NCI-H2227 (cell line): ENCODE measurements around the gene SEC14L1.
"Not testable (repeated sequence)": the region's sequence is repeated elsewhere in the genome, so short reads cannot be mapped to it uniquely, and the experiment has no call there.

ENCODE experiments used
- DNase-seq: peaks from one replicate; lab custom pipeline; 2025; ENCODE audit not compliant: unreplicated experiment; lab: John Stamatoyannopoulos, UW

SEC14L1 gene

GRCh38 chr17:77231076-77231871 is 90.5 kb downstream of the SEC14L1 start:
- no peak for DNase-seq

- DNase-seq = no peak
Observed at GRCh38 chr17:77233127-77233526, 92.4 kb downstream of the SEC14L1 start.

DNA sequence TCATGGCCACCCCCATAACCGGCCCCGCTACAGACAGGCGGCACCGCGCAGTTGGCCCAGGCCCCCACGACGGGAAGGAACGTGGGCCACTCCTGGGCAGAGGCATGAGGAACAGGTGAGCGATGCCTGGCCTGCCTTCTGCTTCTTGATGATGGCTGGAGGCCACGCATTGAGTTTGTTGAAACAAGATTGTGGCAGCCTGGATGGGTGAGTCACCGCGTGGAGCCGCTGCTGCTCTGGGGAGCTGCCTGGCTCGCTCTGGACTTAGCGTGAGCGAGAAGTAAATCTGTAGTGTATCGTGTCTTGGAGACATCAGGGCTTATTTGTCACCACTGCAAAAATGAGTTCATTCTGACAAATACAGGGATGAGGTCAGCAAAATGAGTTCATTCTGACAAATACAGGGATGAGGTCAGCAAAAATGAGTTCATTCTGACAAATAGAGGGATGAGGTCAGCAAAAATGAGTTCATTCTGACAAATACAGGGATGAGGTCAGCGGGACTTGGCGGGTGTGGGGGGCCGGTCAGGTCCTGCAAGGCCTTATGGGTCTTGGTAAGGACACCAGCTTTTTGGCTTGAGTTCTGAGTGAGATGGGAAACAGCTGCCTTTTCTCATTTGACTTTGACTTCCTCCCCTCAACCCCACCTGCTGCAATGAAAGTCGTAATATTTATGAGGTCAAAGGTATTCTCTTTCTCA is 93.0 kb downstream of the SEC14L1 start:
- no peak for DNase-seq

DNA sequence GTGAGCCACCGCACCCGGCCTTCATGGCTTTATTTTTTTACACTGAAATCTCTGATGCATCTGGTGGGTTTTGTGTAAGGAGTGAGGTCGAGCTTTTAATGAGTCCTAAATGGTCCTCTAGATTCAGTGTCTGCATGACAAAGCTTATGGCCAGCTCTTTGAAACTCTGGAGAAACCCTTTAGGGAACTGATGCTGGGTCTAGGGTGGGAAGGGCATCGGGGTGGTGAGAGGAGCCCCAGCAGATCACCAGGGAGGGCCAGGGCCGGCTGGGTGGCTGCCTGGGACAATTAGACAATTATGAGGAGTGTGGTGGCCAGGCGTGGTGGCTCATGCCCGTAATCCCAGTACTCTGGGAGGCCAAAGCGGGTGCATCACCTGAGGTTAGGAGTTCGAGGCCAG is 93.9 kb downstream of the SEC14L1 start:
- DNase-seq = no peak

GRCh38 chr17:77235370-77235941 is 94.7 kb downstream of the SEC14L1 start:
- no peak for DNase-seq

GRCh38 chr17:77237232-77238008 is 96.7 kb downstream of the SEC14L1 start:
- DNase-seq = no peak

- no peak for DNase-seq
Observed at GRCh38 chr17:77240976-77241375, 100.2 kb downstream of the SEC14L1 start.

GRCh38 chr17:77242118-77242851 is 101.5 kb downstream of the SEC14L1 start:
- DNase-seq = no peak

- no peak for DNase-seq
Observed at GRCh38 chr17:77245162-77245926, 104.6 kb downstream of the SEC14L1 start.

DNA sequence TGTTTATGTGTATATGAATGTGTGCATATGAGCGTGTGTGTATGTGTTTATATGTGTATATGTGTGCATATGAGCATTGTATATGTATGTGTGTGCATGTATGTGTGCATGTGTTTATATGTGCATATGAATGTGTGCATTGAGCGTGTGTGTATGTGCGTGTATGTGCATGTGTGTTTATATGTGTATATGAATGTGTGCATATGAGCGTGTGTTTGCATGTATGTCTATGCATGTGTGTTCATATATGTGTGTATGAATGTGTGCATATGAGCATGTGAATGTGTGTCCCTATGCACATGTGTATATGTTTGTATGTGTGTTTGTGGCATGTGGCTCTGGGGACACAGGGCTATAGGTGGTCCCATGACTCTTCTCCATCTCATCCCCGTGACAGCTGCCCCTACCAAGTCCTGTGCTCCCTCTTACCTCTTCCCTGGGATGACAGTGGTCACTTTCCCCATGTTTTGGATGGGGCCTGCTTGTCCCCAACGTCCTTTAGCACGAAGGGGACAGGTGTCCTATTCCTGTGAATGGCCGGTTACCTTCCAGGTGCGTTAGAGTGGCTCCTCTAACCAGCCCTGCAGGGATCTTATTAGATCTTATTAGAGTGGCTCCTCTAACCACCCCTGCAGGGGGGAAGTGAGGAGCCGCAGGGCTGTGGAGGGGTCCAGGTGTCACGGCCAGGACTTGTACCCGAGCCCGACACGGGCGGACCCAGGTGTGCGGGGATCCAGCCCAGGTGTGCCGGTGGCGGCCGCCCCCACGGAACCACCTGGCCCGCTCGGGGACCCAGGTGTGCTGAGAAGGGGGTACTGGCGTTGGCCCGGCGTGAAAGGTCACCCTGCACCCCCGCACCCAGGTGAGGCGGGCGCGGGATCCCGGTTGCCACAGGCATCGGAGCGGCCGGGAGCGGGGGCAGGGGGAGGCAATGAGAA is 105.6 kb downstream of the SEC14L1 start:
- DNase-seq = no peak

DNA sequence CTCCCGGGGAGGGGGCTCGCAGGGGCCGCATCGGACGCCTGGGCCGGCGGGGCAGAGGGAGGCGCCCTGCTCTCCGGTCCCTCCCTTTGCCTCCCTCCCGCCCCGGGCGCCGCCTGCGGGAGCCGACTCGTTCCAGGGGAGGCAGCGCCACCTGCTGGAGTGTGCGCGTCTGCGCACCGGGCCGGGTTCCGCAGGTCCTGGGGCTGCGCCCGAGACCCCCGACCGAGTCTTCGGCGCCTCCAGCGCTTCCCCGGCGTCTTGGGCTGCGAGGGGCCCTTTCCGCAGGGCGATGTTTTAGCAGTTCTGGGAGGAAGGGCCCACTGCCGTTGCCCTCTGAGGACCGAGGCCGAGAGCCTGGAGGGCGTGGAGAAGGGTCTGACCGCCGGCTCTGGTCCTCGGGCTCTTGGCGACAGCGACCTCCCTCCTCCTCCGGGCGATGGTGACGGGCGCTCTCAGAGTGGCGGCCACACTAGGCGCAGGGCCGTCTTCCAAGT is 106.3 kb downstream of the SEC14L1 start:
- peak; percentile 95 for DNase-seq

- DNase-seq = no peak
Observed at GRCh38 chr17:77247609-77248008, 106.8 kb downstream of the SEC14L1 start.

GRCh38 chr17:77248216-77249114 is 107.7 kb downstream of the SEC14L1 start:
- no peak for DNase-seq

- no peak for DNase-seq
Observed at GRCh38 chr17:77251622-77252183, 110.9 kb downstream of the SEC14L1 start.

- not testable (repeated sequence) for DNase-seq
Observed at GRCh38 chr17:77252306-77252705, 111.5 kb downstream of the SEC14L1 start.

- no peak for DNase-seq
Observed at GRCh38 chr17:77253611-77254051, 112.9 kb downstream of the SEC14L1 start.
